Mesenteric fat pad (tissue), 1 donor: Measurements from ENCODE around the gene EPHB6. TPM values are rescaled to one million over a fixed set of nuclear protein-coding genes. Genes with fewer than 3 reads are reported as not detected.

Experiments used
- DNase-seq: peaks from one replicate; pipeline ENCODE4 v3.0.0-alpha.2; 2020; ENCODE audit warnings: low spot score
- long read RNA-seq: library from polyadenylated mRNA; unstranded; transcript quantifications from one replicate; pipeline ENCODE4 v2.0.0, GENCODE V29; 2020
- total RNA-seq: library from RNA; stranded (reverse); fragmentation: NEBNext Ultra II Directional; extraction: Animal tissue kit (Norgen Biotek cat#: 25700); gene quantifications from one replicate; pipeline ENCODE4 v1.2.1, GENCODE V29; 2021
- donor health status: DM: yes; HTN: yes; CAD: no.

The EPHB6 gene, protein sequence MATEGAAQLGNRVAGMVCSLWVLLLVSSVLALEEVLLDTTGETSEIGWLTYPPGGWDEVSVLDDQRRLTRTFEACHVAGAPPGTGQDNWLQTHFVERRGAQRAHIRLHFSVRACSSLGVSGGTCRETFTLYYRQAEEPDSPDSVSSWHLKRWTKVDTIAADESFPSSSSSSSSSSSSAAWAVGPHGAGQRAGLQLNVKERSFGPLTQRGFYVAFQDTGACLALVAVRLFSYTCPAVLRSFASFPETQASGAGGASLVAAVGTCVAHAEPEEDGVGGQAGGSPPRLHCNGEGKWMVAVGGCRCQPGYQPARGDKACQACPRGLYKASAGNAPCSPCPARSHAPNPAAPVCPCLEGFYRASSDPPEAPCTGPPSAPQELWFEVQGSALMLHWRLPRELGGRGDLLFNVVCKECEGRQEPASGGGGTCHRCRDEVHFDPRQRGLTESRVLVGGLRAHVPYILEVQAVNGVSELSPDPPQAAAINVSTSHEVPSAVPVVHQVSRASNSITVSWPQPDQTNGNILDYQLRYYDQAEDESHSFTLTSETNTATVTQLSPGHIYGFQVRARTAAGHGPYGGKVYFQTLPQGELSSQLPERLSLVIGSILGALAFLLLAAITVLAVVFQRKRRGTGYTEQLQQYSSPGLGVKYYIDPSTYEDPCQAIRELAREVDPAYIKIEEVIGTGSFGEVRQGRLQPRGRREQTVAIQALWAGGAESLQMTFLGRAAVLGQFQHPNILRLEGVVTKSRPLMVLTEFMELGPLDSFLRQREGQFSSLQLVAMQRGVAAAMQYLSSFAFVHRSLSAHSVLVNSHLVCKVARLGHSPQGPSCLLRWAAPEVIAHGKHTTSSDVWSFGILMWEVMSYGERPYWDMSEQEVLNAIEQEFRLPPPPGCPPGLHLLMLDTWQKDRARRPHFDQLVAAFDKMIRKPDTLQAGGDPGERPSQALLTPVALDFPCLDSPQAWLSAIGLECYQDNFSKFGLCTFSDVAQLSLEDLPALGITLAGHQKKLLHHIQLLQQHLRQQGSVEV
- total RNA-seq = 6.3 TPM
- long read RNA-seq, partial matches to known transcripts = 11 of 22 reads
- long read RNA-seq, other reads (novel, unspliced or antisense) = 9 of 22 reads

DNA sequence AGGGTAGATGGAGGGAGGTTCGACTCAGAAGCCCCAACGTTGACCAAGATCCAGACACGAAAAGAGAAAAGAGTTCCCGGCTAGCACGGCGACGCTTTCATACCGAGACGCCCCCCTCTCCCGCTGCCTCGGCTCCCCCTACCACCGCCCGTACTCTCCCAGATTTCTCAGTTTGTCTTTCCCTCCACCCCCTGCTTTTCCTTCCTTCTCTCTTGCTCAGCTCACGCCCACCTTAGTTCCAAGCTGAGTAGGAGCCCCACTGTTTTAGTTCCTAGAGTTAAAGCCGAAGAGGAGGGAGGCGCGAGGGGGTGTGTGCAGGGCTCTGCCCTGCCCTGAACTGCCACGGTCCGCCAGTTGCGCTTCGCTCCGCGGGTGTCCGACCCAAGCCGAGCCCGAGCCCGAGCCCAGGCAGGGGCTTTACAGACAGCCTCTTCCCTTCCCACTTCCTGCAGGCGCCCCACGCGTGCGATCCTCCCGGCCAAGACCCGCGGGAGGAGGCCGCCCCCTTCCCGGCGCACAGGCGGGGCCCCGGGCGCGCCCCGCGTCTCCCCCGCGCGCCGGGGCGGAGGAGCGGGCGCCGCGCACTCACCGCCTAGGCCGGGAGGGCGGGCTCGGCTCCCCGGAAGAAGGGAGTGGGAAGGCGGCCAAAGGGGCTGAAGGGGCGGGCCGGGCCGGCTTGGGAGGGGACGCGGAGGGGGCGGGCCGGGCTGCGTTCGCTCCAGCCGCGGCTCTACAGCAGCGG is at the start of gene EPHB6:
Gene EPHB6 (plus strand): TSS at position 705 of the 742 bp plus-strand sequence. CDS start 8,152 bp downstream, outside the sequence.
- DNase-seq = no peak

DNA sequence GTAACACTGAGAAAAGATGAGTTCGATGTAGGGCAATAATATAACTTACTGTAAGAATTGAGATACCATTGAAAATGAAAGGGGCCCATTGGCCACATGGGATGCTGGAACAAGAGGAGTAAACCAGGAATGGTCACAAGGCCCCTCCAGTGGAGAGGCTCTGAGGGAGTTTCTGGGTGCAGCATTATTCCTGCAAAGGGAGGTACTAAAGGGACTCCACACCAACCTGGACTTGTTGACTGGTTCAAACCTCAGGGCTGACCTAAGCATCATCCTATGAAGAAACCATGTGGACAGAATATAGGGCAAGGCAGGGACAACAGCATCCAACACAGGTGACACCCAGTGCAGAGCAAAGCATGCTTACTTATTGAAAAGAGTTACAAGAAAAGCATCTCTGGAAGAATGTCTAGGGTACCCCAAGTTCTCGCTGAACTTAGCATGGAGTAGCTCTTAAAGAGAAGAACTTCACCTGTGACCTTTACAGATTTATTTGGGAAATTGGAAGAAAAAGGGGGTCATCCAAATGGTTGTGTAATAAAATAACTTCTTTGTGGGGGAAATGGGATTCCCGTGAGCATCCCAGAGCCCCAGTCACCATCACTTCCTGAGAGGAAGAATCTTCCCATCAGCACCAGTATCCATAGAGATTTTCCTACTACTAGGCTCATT is 49.4 kb upstream of the EPHB6 start:
- no peak for DNase-seq

DNA sequence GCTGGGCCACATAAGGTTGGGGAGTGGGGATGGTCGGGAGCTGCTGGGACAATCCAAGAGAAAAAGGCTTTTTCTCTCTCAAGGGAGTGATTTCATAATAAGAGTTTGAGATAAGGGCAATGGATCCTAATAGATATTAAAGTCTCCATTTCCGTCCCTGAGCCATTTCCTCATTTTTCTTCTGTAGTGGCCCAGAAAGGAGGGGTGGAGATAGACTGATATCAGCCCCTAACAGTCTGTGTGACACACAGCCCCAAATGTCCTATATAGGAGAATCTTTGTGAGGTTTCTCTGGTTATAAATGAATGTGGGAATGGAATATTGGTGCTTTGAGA is 48.9 kb upstream of the EPHB6 start:
- no peak for DNase-seq

DNA sequence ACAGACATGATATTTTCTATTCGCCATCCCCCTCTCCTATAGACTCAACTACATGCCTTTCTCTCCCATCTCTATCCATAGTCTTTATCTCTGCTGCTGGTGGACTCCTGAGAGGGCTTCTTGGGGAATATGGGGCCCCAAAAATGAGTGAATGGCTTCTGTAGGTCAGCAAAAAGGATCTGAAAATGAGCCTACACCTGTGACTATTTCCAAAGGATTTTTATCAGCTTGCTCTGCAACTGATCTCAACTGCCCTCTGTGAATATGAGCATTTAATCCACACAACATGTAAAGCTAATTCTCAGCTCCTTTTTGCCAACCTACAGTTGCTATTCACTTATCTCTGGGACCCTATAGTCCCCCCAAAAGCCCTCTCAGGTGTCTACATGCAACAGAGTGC is 47.9 kb upstream of the EPHB6 start:
- DNase-seq = no peak

DNA sequence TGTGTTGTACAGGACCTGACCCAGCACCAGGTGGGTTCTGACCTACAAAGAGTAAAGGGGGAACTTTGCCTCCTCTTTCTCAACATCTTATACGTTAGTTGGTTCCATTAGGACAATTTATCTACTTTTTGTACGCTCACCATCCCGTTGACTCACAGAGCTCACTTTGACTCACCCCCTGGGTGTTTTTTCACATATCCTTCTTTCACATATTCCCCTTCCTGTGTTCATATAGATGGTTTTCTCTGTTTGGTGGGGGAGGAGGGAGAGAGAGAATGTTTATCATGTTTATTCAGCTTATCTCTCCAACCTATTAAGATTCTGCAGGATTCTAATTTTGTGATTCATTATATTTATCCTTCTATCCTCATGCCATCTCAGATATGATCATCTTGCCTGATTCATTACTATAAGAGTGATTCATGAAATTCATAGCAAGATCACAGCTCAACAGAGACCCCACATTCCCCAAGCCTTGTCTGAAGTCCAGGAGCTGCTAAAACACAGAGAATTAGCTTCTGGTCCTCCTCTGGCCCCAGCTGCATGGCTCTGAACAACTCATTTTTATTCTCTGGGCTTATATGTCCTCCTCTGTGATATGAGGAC is 46.9 kb upstream of the EPHB6 start:
- DNase-seq = no peak

DNA sequence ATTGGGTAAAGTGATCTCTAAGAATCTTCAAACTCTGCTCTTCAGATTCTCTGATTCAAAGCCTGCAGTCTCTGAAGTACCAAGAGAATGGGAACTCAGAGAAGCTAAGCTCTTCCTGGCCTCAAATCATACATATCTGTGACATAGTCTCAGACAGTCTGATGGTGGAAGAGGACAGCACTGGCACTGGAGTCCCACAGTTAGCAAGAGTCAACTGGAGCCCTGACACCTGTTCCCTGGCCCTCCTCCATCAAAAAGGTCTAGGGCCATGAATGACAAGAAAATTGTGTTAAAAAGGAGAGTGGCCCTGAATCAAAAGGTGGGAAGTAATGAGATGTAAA is 46.4 kb upstream of the EPHB6 start:
- DNase-seq = no peak

DNA sequence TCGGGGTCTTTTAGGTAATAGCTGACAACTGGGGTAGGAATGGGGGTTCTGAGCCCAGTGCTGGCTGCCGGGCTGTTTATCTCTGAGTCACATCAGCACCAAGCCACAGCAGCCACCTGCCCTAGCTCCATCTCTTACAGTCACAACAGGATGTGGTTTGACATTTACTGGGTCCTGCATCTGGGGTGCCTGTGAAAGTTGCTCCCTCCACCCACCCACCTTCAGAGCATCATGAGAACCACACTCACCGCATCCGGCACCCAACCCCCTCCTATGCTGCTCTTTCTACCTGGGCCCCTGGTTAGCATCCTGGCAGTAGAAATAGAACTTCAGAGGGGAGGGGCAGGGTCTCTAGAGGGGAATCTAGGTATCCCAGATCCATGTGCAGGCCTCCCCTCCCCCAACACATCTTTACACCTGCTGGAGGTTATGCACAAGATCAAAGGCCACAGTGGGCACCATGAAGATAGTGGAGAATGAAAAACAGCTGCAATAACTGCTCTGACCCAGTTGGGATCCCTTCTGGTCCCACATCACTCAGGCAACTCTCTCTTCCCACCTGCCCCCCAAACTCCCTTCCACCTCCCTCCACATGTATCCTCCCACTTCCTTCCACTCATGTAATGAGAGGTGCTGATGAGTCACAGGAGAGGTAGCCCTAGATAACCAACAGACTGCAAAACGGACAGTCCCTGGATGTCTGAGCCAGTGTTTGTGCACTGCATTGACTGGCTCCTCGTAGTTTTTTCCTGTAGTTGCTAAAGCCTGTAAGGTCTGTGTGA is 45.9 kb upstream of the EPHB6 start:
- DNase-seq = no peak

DNA sequence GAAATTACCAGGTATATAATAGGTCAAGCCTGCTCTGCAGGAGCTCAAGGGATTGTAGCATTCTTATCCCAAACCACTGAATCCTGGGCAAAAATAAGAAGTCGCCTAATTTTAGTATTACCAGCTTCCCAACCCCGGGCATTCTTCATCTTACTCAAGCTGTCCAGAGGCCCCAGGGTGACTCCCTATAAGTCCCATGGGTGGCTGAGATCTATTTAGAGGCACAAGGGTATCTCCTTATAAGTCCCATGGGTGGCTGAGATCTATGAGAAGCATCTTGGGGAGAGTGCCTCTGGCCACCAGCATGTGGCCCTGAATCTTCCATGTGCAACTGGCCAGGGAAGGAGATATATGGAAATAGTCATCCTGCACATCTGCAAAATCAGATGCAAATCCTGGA is 45.2 kb upstream of the EPHB6 start:
- DNase-seq = no peak

DNA sequence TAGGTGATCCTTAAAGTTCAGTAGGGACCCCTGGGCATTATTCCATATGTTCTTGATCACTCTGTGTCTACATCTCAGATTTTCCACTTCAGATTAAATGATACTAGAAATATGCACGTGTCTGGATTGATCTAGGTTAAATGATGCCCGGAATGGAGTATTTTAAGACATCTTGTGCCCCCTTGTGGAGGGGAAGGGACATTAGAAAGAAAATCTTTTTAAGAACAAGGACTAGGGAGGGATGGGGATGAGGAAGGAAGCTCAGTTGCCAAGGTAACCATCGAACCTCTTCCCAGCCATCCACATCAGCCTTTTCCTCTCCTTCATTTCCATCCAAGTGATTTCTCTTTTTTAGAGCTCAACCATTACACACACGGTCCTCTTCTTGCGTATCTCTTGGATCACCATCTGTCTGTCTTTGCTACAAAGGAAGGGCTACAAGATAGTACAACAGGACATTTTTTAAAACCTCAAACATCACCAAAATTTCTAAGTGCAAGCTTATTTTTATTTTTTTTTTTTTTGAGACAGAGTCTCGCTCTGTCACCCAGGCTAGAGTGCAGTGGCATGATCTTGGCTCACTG is 43.6 kb upstream of the EPHB6 start:
- DNase-seq = no peak

DNA sequence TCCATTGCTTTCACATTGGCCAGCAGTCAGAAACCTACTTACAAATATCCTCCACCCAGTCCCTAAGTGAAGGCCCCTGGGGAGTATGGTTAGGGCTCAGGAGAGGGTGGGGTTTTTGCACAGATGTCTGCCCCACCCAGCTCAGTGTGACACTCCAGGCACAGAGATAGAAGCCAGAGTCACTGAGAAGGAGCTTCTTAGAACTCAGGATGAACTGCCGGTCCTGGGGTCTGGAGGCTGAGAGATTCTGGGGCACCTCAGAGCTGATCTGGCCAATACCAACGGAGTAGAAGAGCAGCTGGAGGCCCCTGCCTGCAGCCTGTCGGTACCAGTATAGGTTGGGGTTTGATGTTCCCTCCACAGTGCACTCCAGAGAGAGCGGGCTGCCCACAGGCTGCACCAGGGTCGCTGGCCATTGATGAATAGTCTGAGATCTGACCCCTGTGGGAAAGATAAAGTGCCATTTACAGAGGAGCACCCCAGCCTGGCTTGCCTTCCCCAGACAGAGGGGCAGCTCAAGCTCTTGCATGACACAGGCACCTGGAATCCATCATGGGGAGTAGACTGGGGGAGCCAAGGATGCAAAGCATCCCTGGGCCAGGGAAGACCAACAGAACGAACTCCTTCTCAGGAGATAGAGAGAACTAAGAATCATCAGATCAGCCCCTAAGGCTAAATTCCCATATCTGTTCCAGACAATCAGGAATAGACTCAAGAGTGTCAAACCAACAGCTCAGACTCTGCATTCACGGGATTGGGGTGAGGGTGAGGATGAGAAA is 42.2 kb upstream of the EPHB6 start:
- DNase-seq = no peak

DNA sequence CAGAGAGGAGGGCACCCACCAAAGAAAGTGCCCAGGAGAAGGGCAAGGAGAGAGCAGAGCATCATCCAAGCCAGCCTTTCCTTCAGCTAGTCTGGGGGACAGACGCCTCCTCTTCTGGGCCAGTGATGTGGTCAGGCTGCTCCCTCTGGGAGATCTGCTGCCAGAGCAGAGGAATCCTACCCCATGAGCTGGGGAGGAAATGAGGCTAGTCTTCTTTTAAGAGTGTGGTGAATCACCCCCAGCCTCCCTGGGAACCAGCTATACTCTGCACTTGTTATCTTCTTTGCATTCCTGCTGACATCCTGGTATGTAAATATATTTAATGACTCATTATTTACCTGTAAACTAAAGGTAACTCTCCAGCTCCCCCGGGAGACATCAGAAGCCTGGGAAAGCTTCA is 41.6 kb upstream of the EPHB6 start:
- no peak for DNase-seq

DNA sequence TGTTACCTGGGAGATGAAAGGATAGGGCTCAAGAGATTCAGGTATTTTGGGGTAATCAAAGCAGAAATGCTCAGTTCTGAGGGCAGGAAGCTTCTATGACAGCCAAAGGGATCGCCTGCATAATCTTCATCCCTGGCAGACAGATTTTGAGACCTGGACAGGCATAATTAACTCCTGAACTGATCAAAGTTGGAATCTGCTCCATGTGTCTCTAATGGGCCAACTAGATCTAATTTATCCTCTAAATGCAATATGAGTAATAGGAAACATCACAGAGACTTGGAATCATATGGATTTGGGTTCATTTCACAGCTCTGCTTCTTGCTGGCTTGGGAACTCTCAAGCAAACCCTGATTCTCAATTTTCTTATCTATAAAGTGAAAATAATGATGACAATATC is 41.2 kb upstream of the EPHB6 start:
- DNase-seq = no peak

DNA sequence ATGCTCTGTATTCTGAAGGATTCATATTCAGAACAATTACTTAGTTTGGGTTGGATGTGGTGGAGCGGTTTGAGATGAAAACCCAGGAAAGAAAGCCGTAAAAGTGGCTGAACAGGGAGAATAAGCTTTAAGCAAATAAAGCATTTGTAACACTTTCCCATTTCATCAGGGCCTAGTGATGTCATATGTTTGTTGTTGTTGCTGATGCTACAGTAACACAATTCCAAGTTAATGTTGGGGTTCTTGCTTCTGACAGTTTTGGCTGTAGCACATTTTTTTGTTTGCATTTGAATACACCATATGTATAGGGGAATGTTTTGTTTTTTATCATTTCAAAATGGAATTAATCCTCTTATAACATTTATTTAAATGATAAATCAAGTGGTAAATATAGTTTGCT is 40.4 kb upstream of the EPHB6 start:
- no peak for DNase-seq

DNA sequence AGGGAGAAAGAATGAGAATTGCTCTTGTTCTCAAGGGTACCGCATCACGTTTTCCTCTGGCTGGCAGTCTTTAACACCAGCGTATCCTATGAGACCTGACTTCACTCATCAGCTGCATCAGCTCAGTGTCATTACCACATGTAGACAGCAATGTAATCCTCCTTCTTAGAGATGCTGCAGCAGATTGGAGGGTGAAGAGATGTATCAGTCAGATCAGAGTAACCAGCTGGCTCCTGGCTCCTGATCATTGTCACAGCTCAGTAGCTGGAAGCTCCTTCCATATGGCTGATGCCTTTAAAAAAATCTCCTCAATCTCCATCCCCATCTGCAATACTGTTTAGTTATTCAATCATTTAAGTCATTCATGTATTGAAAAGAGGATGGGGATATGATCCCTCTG is 39.7 kb upstream of the EPHB6 start:
- DNase-seq = no peak

DNA sequence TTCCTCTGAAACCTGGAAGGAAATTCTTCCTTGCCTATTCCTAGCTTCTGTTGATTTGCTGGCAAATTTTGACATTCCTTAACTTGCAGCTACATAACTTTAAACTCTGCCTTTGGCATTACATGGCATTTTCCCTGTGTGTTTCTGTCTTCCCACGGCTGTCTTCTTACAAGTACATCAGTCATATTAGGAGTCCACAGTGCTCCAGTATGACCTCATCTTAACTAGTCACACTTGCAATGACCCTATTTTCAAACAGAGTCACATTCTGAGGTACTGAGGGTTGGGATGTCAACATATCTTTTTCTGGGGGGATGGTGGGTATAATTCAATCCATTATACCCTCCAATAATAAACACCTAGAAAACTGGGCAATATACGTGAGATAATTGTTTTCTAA is 37.4 kb upstream of the EPHB6 start:
- DNase-seq = no peak

DNA sequence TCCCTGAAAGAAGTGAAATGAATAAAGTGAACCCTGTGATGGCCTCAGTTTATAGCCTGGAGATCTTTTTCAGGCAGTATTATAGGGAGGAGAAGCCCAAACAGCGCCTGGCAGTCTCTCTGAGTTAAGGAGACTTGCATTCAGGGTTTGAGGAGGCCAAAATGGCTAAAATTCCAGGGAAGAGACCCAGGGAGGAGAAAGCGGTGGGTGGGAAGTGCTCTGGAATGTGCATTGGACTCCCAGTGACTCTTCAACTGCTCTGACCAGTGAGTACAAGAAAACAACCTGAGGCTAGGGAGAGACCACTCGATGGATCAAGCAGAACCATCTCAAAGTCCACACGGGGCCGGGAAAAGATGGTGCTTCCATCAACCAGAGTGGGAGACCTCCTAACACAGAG is 35.3 kb upstream of the EPHB6 start:
- no peak for DNase-seq

DNA sequence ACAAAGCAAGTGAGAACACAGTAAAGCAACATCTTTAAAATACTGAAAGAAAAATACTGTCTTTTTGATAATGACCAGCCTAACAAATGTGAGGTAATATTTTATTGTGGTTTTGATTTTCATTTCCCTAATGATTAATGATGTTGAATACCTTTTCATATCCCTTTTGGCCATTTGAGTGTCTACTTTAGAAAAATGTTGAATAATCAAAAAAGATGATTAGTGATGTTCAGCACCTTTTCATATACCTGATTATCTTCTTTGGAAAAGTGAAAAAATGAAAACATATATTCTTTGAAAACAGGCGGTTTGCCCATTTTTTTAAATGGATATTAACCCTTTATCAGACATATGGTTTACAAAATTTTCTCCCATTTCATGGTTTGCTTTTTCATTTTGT is 32.2 kb upstream of the EPHB6 start:
- DNase-seq = no peak

DNA sequence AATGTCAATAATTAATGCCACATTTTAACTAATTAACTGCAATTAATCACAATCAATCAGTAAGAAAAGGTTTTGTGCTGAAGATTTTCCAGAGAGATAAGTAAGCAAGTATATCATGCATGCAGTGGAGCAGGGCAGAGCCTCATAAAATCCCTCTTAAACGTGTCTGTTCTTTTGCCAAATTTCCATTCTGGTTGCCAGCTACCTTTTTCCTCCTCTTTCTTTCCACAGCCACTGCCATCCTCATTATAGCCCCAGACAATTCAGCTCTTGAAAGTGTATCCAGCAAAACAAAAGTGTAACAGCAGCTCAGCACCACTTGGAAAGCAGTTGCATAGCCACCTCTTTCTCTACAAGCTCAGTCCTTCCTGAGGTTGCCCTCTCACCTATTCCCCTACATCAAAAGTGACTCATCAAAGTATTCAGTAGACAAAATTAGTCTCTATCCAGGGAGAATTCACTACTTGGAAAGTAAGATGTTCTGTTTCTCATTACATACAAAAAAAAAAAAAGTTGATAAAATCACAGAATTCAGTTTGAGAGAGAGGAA is 26.9 kb upstream of the EPHB6 start:
- no peak for DNase-seq
